GM12875 (cell line): Measurements from ENCODE around the gene PHF14.

ENCODE experiments used
- H3K4me3 ChIP-seq: one replicate; pipeline ENCODE4 v1.5.1; 2011; ENCODE audit warnings: low read depth, low read length, control low read depth
- TF ChIP-seq, protein P1 (sequence below): IDR thresholded peaks from 2 replicates; pipeline ENCODE4 v1.5.1; 2011; ENCODE audit warnings: low read depth, mild to moderate bottlenecking, control low read depth, inconsistent platforms, low read length, moderate library complexity, borderline replicate concordance; ENCODE audit not compliant: insufficient read depth

Gene PHF14

DNA sequence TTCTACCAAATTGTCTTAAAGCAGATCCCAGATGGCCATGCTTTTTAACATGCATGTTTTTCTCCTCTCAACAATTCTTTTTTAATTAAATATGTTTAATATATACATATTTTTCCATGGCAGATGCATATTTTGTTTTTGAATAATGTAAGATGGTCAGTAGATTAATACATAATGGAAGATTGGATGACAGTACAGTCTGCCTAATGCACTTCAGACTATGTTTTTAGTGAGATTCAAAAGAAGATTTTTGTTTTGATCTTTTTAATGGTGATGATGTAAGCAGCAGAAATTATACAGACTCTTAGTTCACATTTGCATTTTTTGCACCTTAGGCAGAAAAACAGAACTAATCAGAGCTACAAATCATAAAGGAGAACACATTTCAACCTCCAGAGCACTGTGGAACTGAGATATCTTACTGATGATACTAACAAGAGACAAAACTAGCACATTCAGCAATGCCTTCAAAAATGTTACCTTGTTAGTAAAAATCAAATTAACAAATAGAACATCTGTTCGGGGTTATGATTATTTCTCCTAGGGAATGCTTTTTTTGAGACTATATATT, 203.4 kb downstream of the PHF14 start:
- TF ChIP-seq, protein P1, sequence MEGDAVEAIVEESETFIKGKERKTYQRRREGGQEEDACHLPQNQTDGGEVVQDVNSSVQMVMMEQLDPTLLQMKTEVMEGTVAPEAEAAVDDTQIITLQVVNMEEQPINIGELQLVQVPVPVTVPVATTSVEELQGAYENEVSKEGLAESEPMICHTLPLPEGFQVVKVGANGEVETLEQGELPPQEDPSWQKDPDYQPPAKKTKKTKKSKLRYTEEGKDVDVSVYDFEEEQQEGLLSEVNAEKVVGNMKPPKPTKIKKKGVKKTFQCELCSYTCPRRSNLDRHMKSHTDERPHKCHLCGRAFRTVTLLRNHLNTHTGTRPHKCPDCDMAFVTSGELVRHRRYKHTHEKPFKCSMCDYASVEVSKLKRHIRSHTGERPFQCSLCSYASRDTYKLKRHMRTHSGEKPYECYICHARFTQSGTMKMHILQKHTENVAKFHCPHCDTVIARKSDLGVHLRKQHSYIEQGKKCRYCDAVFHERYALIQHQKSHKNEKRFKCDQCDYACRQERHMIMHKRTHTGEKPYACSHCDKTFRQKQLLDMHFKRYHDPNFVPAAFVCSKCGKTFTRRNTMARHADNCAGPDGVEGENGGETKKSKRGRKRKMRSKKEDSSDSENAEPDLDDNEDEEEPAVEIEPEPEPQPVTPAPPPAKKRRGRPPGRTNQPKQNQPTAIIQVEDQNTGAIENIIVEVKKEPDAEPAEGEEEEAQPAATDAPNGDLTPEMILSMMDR, result no peak
- H3K4me3 ChIP-seq, result no peak overlapping the region

DNA sequence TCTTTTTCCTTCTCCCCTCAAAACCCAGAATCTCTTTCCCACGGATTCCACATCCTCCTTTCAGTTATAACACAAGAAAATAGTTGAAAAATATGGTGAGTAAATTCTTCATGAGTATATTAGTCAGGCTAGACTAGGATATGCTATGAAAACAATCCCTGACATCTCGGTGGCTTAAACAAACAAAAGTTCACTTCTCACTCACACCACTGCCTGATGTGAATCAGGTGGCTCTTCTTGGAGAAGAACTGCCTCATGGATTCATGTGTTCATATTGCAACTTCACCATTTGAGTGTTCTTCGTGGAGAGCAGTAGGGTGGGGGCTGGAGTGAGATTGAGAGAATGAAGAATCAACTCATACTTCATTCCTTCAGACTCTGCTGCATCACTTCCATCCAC, 204.1 kb downstream of the PHF14 start:
- TF ChIP-seq, protein P1, result no peak
- no peak overlapping the region for H3K4me3 ChIP-seq

DNA sequence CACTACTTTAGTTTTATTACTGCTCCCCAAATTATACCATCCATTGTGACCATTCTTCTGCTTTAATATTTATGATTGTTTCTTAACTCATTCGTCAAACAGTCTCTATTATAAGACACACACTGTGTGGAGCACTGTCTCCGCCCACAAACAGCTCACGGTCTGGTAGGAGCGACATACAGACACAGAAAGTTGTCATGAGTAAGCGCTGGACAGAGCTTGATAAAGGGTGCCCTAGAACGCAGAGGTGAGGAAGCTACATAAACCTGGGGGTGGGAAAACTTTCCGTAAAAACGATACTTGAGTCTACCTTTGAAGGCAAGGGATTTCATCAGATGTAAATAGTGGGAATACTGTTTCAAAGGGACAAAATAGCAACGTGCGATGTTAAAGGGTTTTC, 207.9 kb downstream of the PHF14 start:
- H3K4me3 ChIP-seq, result no peak overlapping the region
- TF ChIP-seq, protein P1, result no peak

DNA sequence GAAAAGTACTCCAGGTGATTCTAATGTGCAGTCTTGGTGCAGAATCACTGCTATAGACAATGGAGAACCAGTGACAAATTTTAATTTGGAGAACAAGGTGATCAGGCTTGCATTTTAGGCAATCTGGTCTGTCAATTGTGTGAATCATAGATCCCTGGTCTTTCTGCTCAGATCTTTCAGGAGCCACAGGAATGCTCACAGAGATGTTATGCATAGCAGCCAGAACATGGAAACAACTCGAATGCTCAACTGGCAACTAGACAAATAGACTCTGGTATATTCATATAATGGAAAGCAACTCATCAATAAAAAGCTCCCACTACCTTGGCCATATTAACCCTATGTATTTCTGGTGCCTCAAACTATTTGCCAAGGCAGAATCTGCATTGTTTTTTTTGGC, 209.1 kb downstream of the PHF14 start:
- no peak overlapping the region for H3K4me3 ChIP-seq
- TF ChIP-seq, protein P1, result no peak

DNA sequence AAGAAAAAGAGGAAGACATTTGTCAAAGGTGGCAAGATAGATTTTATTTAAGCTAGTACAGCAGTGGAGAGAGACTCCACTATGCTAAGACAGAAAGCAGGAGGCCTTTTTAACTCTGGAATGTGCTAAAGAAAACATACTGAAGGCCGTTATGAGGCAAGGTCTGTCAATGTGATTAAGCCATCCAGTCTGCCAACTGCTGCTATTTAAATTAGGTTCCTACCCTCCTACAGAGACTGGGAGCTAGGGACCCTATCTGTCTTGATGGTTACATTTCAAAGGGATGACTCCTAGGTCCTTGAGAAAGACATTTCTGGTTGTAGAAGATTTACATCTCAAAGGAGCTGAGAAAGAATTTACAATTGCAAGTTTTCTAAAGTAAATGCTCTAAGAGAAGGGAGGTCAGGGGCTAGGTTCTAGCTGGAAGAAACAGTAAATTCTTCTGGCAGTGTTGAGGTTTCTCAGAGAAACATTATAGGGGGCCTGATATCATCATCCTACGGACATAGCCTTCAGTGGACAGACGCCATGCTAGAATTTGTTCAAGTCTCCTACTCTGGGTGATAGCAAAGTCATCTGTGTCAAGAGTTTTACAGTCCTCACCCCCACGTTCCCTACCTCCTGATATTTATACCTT, 211.6 kb downstream of the PHF14 start:
- TF ChIP-seq, protein P1, result no peak
- H3K4me3 ChIP-seq, result no peak overlapping the region

DNA sequence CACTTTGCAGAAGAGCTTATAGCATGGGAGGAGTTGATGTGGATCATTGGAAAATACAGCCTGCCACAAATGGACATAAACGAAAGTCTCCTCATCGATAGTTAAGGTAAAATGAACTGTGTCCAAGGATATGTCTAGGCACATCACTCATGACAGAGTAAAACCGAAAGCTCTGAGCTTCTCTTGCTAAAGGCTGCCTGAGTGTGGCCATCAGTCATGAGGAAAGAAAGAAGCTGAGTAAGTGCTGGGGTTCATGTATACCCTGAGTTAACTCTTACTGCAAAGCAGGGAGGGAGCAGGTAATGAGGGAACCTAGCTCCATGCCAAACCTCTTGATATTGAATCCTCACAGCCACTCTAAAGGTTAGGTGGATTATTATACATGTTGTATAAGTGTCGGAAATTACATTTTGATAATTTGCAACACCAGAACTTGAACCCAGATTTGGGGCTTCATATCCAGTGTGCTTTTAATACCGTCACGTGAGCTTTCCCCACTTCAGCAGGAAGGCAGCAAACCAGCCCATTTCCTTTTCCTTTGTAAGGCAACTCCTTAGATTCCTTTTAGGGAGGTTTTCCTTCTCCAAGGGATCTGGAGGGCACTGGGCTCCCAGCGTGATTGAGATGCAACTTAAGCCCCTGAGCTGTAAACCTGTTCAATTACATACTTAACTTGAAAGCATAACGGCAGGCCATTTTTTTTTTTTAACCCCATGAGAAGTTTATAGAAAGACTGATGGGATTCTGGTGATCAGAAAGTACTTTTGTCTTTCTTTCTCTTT, 215.0 kb downstream of the PHF14 start:
- H3K4me3 ChIP-seq, result no peak overlapping the region
- TF ChIP-seq, protein P1, result no peak
